Renal pelvis (tissue), 4 donors: Measurements from ENCODE around the gene FAM174A. TPM values are rescaled to one million over a fixed set of nuclear protein-coding genes. Genes with fewer than 3 reads are reported as not detected.

Source experiments
- DNase-seq: peaks from one replicate; pipeline ENCODE4 v3.0.0-alpha.2; 2013
- polyA plus RNA-seq, 3 donors: library from polyadenylated mRNA; unstranded; fragments of 120-200 nt; gene quantifications; one replicate each; pipeline ENCODE4 v1.2.1, GENCODE V29; 2013; ENCODE audit not compliant: insufficient read length in 3 of 3

Gene FAM174A
- polyA plus RNA-seq, 3 donors: 20.5 to 22.7 (median 20.8) TPM

DNA sequence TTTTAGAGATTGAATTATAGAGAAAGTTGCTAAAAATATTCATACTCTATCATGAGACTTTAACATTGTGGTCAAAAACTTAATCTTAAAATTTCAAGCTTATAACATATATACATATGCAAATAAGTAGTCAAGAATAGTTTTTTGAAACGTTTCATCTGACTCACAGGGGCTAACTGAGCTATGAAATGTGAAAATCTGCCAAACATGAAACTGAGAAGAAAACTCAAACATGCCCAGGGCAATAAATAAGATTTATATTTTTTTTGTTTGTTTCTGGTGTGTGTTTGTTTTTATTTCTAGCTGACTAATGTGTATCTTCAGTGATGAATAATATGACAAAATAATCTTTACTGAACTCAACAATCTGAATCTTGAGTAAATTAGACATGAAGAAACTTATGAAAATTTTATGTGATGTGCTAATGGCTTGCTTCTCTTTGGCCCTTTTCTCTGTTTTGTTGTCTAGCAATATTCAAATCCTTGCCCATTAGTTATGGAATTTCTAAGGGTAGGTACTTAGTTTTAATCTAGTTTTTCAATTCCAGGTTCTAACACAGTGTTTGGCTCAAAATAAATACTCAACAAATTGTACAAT, 99.9 kb downstream of the FAM174A start:
- no peak for DNase-seq
